Chondrocyte (in vitro differentiated cells): ENCODE results near the gene CRABP1. TPM values are rescaled to one million over a fixed set of nuclear protein-coding genes. Genes with fewer than 3 reads are reported as not detected.
A peak's percentile ranks its signal among the peaks of the same experiment; 100 is the strongest.

ENCODE experiments used
- DNase-seq: peaks from one replicate; pipeline ENCODE4 v3.0.0; 2021; ENCODE audit warnings: mixed read lengths, low spot score
- H3K27ac Mint-ChIP-seq: one replicate; pipeline ENCODE4 v1.8.0; 2021; ENCODE audit warnings: mild to moderate bottlenecking, moderate library complexity, mixed read lengths; ENCODE audit not compliant: unreplicated experiment
- H3K27me3 Mint-ChIP-seq: 2 replicates; pipeline ENCODE4 v1.8.0; 2021; ENCODE audit warnings: low read depth, mixed read lengths
- H3K36me3 Mint-ChIP-seq: 2 replicates; pipeline ENCODE4 v1.8.0; 2021; ENCODE audit warnings: low read depth, mixed read lengths
- H3K4me1 Mint-ChIP-seq: 2 replicates; pipeline ENCODE4 v1.8.0; 2021; ENCODE audit warnings: low read depth, mild to moderate bottlenecking, mixed read lengths
- H3K4me3 Mint-ChIP-seq: one replicate; pipeline ENCODE4 v1.8.0; 2021; ENCODE audit warnings: mild to moderate bottlenecking, moderate library complexity, mixed read lengths; ENCODE audit not compliant: unreplicated experiment
- H3K9me3 Mint-ChIP-seq: 2 replicates; pipeline ENCODE4 v1.8.0; 2021; ENCODE audit warnings: low read depth, mixed read lengths
- CTCF ChIP-seq: fragments of 200-600 bp; sonication (generic); IDR thresholded peaks from 2 replicates; pipeline ENCODE4 v1.5.0; 2021; ENCODE audit warnings: antibody characterized with exemption, mild to moderate bottlenecking, moderate library complexity
- total RNA-seq: library from RNA; stranded (reverse); gene quantifications from 3 replicates; pipeline ENCODE4 v1.2.1, GENCODE V29; 2021

Gene CRABP1
- total RNA-seq, 1 donor from 2014 or later: not detected

- Mint-ChIP-seq H3K36me3 (no peaks in the 10 kb centered on the region), H3K4me1 (peaks cover 6% of the 10 kb centered on the region), H3K9me3 (no peaks in the 10 kb centered on the region), H3K27me3 (peaks cover 2% of the 10 kb centered on the region), H3K4me3 (no peak overlapping the region), H3K27ac (no peak overlapping the region)
- no peak for TF ChIP-seq CTCF
- peak; percentile 50 for DNase-seq
Observed at GRCh38 chr15:78396186-78396814, 56.1 kb downstream of the CRABP1 start.

GRCh38 chr15:78396976-78397375 lies 56.8 kb downstream of the CRABP1 start:
- Mint-ChIP-seq H3K9me3 (no peaks in the 10 kb centered on the region), H3K27me3 (peaks cover under 1% of the 10 kb centered on the region), H3K36me3 (no peaks in the 10 kb centered on the region), H3K27ac (no peak overlapping the region), H3K4me1 (peaks cover 6% of the 10 kb centered on the region), H3K4me3 (no peak overlapping the region)
- peak; percentile 40 for TF ChIP-seq CTCF
- DNase-seq: peak; percentile 44

- H3K27me3 Mint-ChIP-seq: no peaks in the 10 kb centered on the region
- peaks cover 6% of the 10 kb centered on the region for H3K4me1 Mint-ChIP-seq
Observed at GRCh38 chr15:78397382-78397781, 57.2 kb downstream of the CRABP1 start.

More at GRCh38 chr15:78397382-78397781, 57.2 kb downstream of the CRABP1 start:
- H3K4me3 Mint-ChIP-seq: no peak overlapping the region
- TF ChIP-seq CTCF: no peak
- H3K9me3 Mint-ChIP-seq: no peaks in the 10 kb centered on the region
- no peaks in the 10 kb centered on the region for H3K36me3 Mint-ChIP-seq
- H3K27ac Mint-ChIP-seq: no peak overlapping the region
- peak; percentile 26 for DNase-seq

Other genes with a start within 250 kb of the CRABP1 start
- gene SH2D7, start 247.8 kb upstream of the CRABP1 start, total RNA-seq: not detected in 3 replicates
- gene CIB2, start 208.9 kb upstream of the CRABP1 start, total RNA-seq: 5.7 to 8.8 TPM (median 8.0 TPM) in 3 replicates
- 42.6 to 50.7 TPM (median 48.7 TPM) in 3 replicates for gene IDH3A, start 191.0 kb upstream of the CRABP1 start, total RNA-seq
- not detected in 3 replicates for gene ACSBG1, start 105.8 kb upstream of the CRABP1 start, total RNA-seq
- 0.26 to 0.27 TPM in 2 of 3 replicates, not detected in the other for gene DNAJA4, start 75.8 kb upstream of the CRABP1 start, total RNA-seq
- 35.1 to 52.8 TPM (median 39.9 TPM) in 3 replicates for gene SKIC8, start 40.7 kb upstream of the CRABP1 start, total RNA-seq
- 54.0 to 56.1 TPM (median 54.3 TPM) in 3 replicates for gene IREB2, start 97.9 kb downstream of the CRABP1 start, total RNA-seq
- 2.7 to 5.9 TPM (median 3.6 TPM) in 3 replicates for gene HYKK, start 167.2 kb downstream of the CRABP1 start, total RNA-seq
- 155 to 184 TPM (median 162 TPM) in 3 replicates for gene PSMA4, start 200.1 kb downstream of the CRABP1 start, total RNA-seq
- gene CHRNA5, start 225.2 kb downstream of the CRABP1 start, total RNA-seq: 1.6 to 1.8 TPM (median 1.6 TPM) in 3 replicates